Effector memory CD8-positive, alpha-beta T cell (primary cell): ENCODE results near the gene FITM2.
A peak's percentile ranks its signal among the peaks of the same experiment; 100 is the strongest.
"Not testable (repeated sequence)": the region's sequence is repeated elsewhere in the genome, so short reads cannot be mapped to it uniquely, and the experiment has no call there.

Experiments
- ATAC-seq: fragments of 150-1000 bp; cut with Tn5 transposase; replicated peaks from 2 replicates; pipeline ENCODE4 v1.10.0; 2021; ENCODE audit warnings: mild to moderate bottlenecking, moderate library complexity
- DNase-seq, 3 experiments: peaks; one replicate each; pipeline ENCODE4 v3.0.0; 2021
- H3K27ac Mint-ChIP-seq, 2 donors: one replicate each; pipeline ENCODE4 v1.8.0; 2022; ENCODE audit warnings: mild to moderate bottlenecking in 2 of 2, mixed read lengths in 2 of 2, moderate library complexity in 2 of 2
- H3K27me3 Mint-ChIP-seq, 2 donors: one replicate each; pipeline ENCODE4 v1.8.0; 2022; ENCODE audit warnings: mixed read lengths in 2 of 2
- H3K36me3 Mint-ChIP-seq: one replicate; pipeline ENCODE4 v1.8.0; 2022; ENCODE audit warnings: mild to moderate bottlenecking, moderate library complexity, mixed read lengths; ENCODE audit not compliant: insufficient read depth
- H3K4me1 Mint-ChIP-seq, 2 donors: one replicate each; pipeline ENCODE4 v1.8.0; 2022; ENCODE audit warnings: low read depth in 2 of 2, mixed read lengths in 2 of 2
- H3K4me3 Mint-ChIP-seq, 2 donors: one replicate each; pipeline ENCODE4 v1.8.0; 2022; ENCODE audit warnings: mild to moderate bottlenecking in 2 of 2, mixed read lengths in 2 of 2, moderate library complexity in 2 of 2
- H3K9me3 Mint-ChIP-seq, 2 donors: one replicate each; pipeline ENCODE4 v1.8.0; 2022; ENCODE audit warnings: mixed read lengths in 2 of 2

The FITM2 gene

GRCh38 chr20:44319839-44320422, 8.9 kb upstream of the FITM2 start:
- ATAC-seq (no peak), DNase-seq (no peak)
- Mint-ChIP-seq H3K27ac (no peak overlapping the region), H3K9me3 (no peaks in the 10 kb centered on the region), H3K36me3 (no peaks in the 10 kb centered on the region), H3K4me3 (no peak overlapping the region), H3K27me3 (peaks cover 15 to 27% of the 10 kb centered on the region in 2 donors), H3K4me1 (no peaks in the 10 kb centered on the region)

- peaks cover 7 to 19% of the 10 kb centered on the region in 2 donors for H3K27me3 Mint-ChIP-seq
- H3K27ac Mint-ChIP-seq = no peak overlapping the region
- H3K9me3 Mint-ChIP-seq = no peaks in the 10 kb centered on the region
- ATAC-seq (no peak), DNase-seq (no peak)
- H3K4me3 Mint-ChIP-seq = no peak overlapping the region
- peaks cover 19% of the 10 kb centered on the region for H3K36me3 Mint-ChIP-seq
- peaks cover 12 to 14% of the 10 kb centered on the region in 2 donors for H3K4me1 Mint-ChIP-seq
Observed at GRCh38 chr20:44314870-44315269, 3.9 kb upstream of the FITM2 start.

GRCh38 chr20:44309763-44310663, 989 bp downstream of the FITM2 start:
- H3K27me3 Mint-ChIP-seq = no peaks in the 10 kb centered on the region
- ATAC-seq = no peak
- no peaks in the 10 kb centered on the region for H3K9me3 Mint-ChIP-seq
- peaks cover 19% of the 10 kb centered on the region for H3K36me3 Mint-ChIP-seq
- peak overlapping the region; percentile 95 to 96 for H3K27ac Mint-ChIP-seq
- H3K4me3 Mint-ChIP-seq = peak overlapping the region; percentile 87 to 94
- no peak for DNase-seq
- peaks cover 20% of the 10 kb centered on the region in 2 donors for H3K4me1 Mint-ChIP-seq

- Mint-ChIP-seq H3K4me3 (no peak overlapping the region), H3K9me3 (no peaks in the 10 kb centered on the region), H3K4me1 (peaks cover 23 to 24% of the 10 kb centered on the region in 2 donors), H3K27me3 (no peaks in the 10 kb centered on the region), H3K36me3 (peaks cover 14% of the 10 kb centered on the region), H3K27ac (no peak overlapping the region)
- ATAC-seq = no peak
- no peak for DNase-seq
Observed at GRCh38 chr20:44306927-44307326, 4.1 kb downstream of the FITM2 start.

GRCh38 chr20:44304383-44304782, 6.6 kb downstream of the FITM2 start:
- H3K36me3 Mint-ChIP-seq = no peaks in the 10 kb centered on the region

GRCh38 chr20:44302736-44303135, 8.3 kb downstream of the FITM2 start:
- peaks cover 10% of the 10 kb centered on the region in 2 donors for H3K4me1 Mint-ChIP-seq
- H3K27me3 Mint-ChIP-seq = no peaks in the 10 kb centered on the region
- no peaks in the 10 kb centered on the region for H3K36me3 Mint-ChIP-seq
- H3K27ac Mint-ChIP-seq = no peak overlapping the region
- H3K4me3 Mint-ChIP-seq = no peak overlapping the region
- DNase-seq = no peak
- no peaks in the 10 kb centered on the region for H3K9me3 Mint-ChIP-seq
- ATAC-seq = no peak

More at GRCh38 chr20:44304383-44304782, 6.6 kb downstream of the FITM2 start:
- no peak for ATAC-seq
- Mint-ChIP-seq H3K27me3 (no peaks in the 10 kb centered on the region), H3K27ac (peak overlapping the region; percentile 19 to 22), H3K4me3 (no peak overlapping the region), H3K9me3 (no peaks in the 10 kb centered on the region), H3K4me1 (peaks cover 5 to 11% of the 10 kb centered on the region in 2 donors)
- DNase-seq = no peak

GRCh38 chr20:44302026-44302669, 8.9 kb downstream of the FITM2 start:
- Mint-ChIP-seq H3K27ac (no peak overlapping the region), H3K9me3 (no peaks in the 10 kb centered on the region), H3K36me3 (no peaks in the 10 kb centered on the region), H3K4me3 (no peak overlapping the region), H3K4me1 (peaks cover 10% of the 10 kb centered on the region in 2 donors), H3K27me3 (no peaks in the 10 kb centered on the region)
- no peak for ATAC-seq
- DNase-seq = no peak

DNA sequence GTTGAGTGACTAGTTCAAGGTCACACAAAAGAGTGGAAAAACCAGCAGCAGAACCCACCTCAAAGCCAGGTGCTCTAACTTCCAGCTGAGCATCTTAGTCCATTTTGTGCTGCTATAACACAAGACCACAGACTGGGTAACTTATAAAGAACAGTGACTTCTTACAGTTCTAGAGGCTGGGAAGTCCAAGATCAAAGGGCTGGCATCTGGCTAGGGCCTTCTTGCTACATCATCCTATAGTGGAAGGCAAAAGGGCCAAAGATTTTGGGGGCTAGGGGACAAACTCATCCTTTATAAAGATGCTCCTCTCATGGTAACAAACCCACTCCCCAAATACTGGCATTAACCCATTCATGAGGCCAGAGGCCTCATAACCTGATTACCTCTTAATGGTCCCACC, 9.7 kb downstream of the FITM2 start:
- Mint-ChIP-seq H3K27me3 (no peaks in the 10 kb centered on the region), H3K4me3 (no peak overlapping the region), H3K36me3 (no peaks in the 10 kb centered on the region), H3K27ac (no peak overlapping the region), H3K9me3 (no peaks in the 10 kb centered on the region), H3K4me1 (peaks cover 8 to 10% of the 10 kb centered on the region in 2 donors)
- ATAC-seq = no peak
- no peak for DNase-seq

- H3K27ac Mint-ChIP-seq, H3K27me3 Mint-ChIP-seq, DNase-seq, H3K36me3 Mint-ChIP-seq, H3K9me3 Mint-ChIP-seq, ATAC-seq, H3K4me3 Mint-ChIP-seq: not testable (repeated sequence)
- H3K4me1 Mint-ChIP-seq = peaks cover 10% of the 10 kb centered on the region in 2 donors
Observed at GRCh38 chr20:44299011-44299535, 11.9 kb downstream of the FITM2 start.

DNA sequence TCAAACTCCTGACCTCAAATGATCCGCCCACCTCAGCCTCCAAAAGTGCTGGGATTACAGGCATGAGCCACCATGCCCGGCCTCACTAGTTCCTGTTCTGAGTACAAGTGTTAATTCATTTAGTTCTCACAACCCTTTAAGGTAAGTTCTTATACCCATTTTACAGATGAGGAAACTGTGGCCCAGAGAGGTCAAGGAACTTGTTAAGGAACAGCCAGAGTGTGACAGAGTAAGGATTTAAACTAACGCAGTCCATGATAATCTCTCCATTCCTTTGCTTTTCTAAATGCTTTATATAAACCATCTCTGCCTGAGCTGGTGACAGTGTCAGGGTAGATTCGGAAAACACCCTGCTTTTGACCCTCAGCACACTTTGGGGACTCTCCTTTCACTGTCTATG, 13.3 kb downstream of the FITM2 start:
- DNase-seq (no peak), ATAC-seq (no peak)
- Mint-ChIP-seq H3K4me3 (no peak overlapping the region), H3K27ac (no peak overlapping the region), H3K4me1 (peaks cover 9 to 10% of the 10 kb centered on the region in 2 donors), H3K9me3 (no peaks in the 10 kb centered on the region), H3K27me3 (no peaks in the 10 kb centered on the region), H3K36me3 (no peaks in the 10 kb centered on the region)

- Mint-ChIP-seq H3K4me1 (peaks cover 6 to 7% of the 10 kb centered on the region in 2 donors), H3K27ac (peak overlapping the region in 1 of 2 donors; percentile 41), H3K4me3 (no peak overlapping the region), H3K9me3 (no peaks in the 10 kb centered on the region), H3K36me3 (no peaks in the 10 kb centered on the region), H3K27me3 (no peaks in the 10 kb centered on the region)
- no peak for ATAC-seq
- DNase-seq = no peak
Observed at GRCh38 chr20:44296011-44296410, 15.0 kb downstream of the FITM2 start.

GRCh38 chr20:44291754-44292153, 19.2 kb downstream of the FITM2 start:
- Mint-ChIP-seq H3K27ac (no peak overlapping the region), H3K27me3 (no peaks in the 10 kb centered on the region), H3K4me1 (peaks cover 0 to 2% of the 10 kb centered on the region in 2 donors), H3K9me3 (no peaks in the 10 kb centered on the region), H3K36me3 (no peaks in the 10 kb centered on the region), H3K4me3 (no peak overlapping the region)
- ATAC-seq (no peak), DNase-seq (no peak)

DNA sequence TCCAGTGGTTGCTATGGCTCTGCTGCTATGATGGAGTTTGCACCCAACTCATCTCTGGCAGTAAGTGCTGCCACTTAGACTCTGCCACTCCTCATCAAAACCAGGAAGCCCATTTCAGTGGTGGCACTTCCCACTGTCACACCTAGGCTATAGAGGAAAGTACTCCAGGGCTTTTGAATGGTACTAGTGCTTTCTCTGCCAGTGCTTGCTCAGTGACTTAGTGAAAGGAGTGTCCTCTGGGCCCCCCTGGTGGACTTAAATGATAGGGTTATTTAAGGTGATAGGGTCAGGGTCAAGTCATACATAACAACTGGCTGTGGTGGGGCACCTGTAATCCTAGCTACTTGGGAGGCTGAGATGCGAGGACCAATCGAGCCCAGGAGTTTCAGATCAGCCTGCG, 22.8 kb downstream of the FITM2 start:
- peak; percentile 44 for ATAC-seq
- no peaks in the 10 kb centered on the region for H3K4me1 Mint-ChIP-seq
- H3K36me3 Mint-ChIP-seq = no peaks in the 10 kb centered on the region
- H3K4me3 Mint-ChIP-seq = no peak overlapping the region
- no peaks in the 10 kb centered on the region for H3K9me3 Mint-ChIP-seq
- DNase-seq = peak in 1 of 3 experiments; percentile 12
- no peaks in the 10 kb centered on the region for H3K27me3 Mint-ChIP-seq
- H3K27ac Mint-ChIP-seq = no peak overlapping the region
